ENCODE data around the gene MOV10.

The MOV10 gene

GRCh38 chr1:112685913-112686312 is 11.5 kb downstream of the MOV10 start:
- no peak overlapping the region for H3K4me3 ChIP-seq (replicated peaks; ENCODE audit: low read depth, low read length)
- no peak for TF ChIP-seq CTCF (IDR thresholded peaks at IDR 0.05; ENCODE audit: low read length, missing control alignments)

GRCh38 chr1:112686417-112686816 is 12.0 kb downstream of the MOV10 start:
- no peak for TF ChIP-seq CTCF (IDR thresholded peaks at IDR 0.05; ENCODE audit: low read length, missing control alignments)
- DNase-seq (ENCODE audit: low read depth): no peak
- no peak overlapping the region for H3K4me3 ChIP-seq (replicated peaks; ENCODE audit: low read depth, low read length)

More at GRCh38 chr1:112685913-112686312, 11.5 kb downstream of the MOV10 start:
- no peak for DNase-seq (ENCODE audit: low read depth)

GRCh38 chr1:112686835-112687234 is 12.4 kb downstream of the MOV10 start:
- no peak for TF ChIP-seq CTCF (IDR thresholded peaks at IDR 0.05; ENCODE audit: low read length, missing control alignments)
- DNase-seq (ENCODE audit: low read depth): no peak
- no peak overlapping the region for H3K4me3 ChIP-seq (replicated peaks; ENCODE audit: low read depth, low read length)

- no peak for DNase-seq (ENCODE audit: low read depth)
- no peak overlapping the region for H3K4me3 ChIP-seq (replicated peaks; ENCODE audit: low read depth, low read length)
- no peak for TF ChIP-seq CTCF (IDR thresholded peaks at IDR 0.05; ENCODE audit: low read length, missing control alignments)
Observed at GRCh38 chr1:112687361-112687760, 12.9 kb downstream of the MOV10 start.

- H3K4me3 ChIP-seq (replicated peaks; ENCODE audit: low read depth, low read length): no peak overlapping the region
- no peak for DNase-seq (ENCODE audit: low read depth)
- no peak for TF ChIP-seq CTCF (IDR thresholded peaks at IDR 0.05; ENCODE audit: low read length, missing control alignments)
Observed at GRCh38 chr1:112687785-112688496, 13.5 kb downstream of the MOV10 start.

GRCh38 chr1:112688781-112689193 is 14.3 kb downstream of the MOV10 start:
- TF ChIP-seq CTCF (IDR thresholded peaks at IDR 0.05; ENCODE audit: low read length, missing control alignments): no peak
- no peak overlapping the region for H3K4me3 ChIP-seq (replicated peaks; ENCODE audit: low read depth, low read length)
- no peak for DNase-seq (ENCODE audit: low read depth)

All from fibroblast of pulmonary artery (primary cell).